Activated T-cell treated with anti-CD3 and anti-CD28 coated beads for 1 hour (primary cell): ENCODE results near the gene CDK5RAP2.

Source experiments
- DNase-seq: peaks from one replicate; pipeline ENCODE4 v3.0.0-alpha.2; 2020; ENCODE audit warnings: low read depth

Gene CDK5RAP2

GRCh38 chr9:120382453-120382852 is 197.5 kb downstream of the CDK5RAP2 start:
- no peak for DNase-seq

- DNase-seq = no peak
Observed at GRCh38 chr9:120381839-120382238, 198.1 kb downstream of the CDK5RAP2 start.

- DNase-seq = no peak
Observed at GRCh38 chr9:120379611-120380010, 200.4 kb downstream of the CDK5RAP2 start.

DNA sequence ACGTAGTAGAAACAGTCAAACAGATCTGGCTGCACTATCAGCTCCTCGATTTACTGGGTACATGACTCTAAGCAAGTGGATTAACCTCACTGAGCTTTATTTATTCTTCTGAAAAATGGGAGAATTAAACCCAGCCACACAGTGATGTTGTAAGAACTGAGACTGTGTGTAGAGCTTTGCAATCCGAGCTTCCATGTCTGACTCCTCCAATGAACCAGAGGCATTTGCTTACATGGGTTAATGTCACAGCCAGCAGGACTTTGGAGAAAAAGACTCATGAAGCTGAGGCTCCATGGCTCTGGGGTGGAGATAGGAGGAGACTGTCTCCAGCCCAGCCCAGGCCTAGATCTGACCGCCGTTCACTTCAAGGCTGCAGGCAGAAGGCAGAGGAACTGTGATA is 201.3 kb downstream of the CDK5RAP2 start:
- DNase-seq = no peak

GRCh38 chr9:120377268-120378159 is 202.5 kb downstream of the CDK5RAP2 start:
- no peak for DNase-seq

DNA sequence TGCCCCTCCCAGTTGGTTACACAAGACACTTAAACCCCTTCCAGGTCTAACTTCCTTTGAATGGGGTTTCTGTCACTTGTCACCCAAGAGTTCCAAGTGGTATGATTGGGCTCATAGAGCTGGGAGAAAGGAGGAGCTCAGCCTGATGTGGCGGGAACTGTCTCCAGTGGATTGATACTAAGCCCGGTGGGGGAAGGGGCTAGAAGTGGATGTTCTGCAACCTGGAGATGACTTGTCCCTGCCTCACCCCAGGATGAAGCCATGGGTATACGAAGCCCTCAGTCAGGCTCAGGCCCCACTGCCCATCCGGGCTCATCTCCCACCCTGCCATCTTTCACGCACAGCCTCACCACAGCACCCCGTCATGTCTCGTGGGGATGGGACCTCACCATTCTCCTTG is 203.9 kb downstream of the CDK5RAP2 start:
- DNase-seq = no peak

- DNase-seq = no peak
Observed at GRCh38 chr9:120375316-120375715, 204.7 kb downstream of the CDK5RAP2 start.

- no peak for DNase-seq
Observed at GRCh38 chr9:120374817-120375216, 205.2 kb downstream of the CDK5RAP2 start.

- no peak for DNase-seq
Observed at GRCh38 chr9:120374239-120374638, 205.7 kb downstream of the CDK5RAP2 start.

DNA sequence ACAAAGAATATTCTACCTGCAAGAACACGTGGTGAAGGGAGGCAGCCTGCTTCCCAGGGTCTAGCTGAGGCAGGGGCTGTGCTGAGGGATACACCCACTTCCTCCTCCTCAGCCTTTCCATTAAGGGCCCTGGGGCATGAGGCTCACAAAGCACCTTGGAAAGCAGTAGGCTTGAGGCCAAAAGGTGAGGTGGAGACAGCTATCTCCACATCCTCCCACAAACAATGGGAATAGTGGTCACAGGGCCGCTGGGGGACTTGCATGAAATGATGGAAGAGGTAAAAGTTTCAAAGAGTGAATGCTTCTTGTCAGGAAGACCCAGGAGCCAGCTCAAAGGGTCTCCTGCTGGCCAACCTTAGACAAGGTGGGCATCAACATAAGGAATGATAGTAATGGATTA is 207.9 kb downstream of the CDK5RAP2 start:
- DNase-seq = no peak

GRCh38 chr9:120369608-120370220 is 210.3 kb downstream of the CDK5RAP2 start:
- no peak for DNase-seq

- DNase-seq = no peak
Observed at GRCh38 chr9:120368799-120369198, 211.2 kb downstream of the CDK5RAP2 start.

DNA sequence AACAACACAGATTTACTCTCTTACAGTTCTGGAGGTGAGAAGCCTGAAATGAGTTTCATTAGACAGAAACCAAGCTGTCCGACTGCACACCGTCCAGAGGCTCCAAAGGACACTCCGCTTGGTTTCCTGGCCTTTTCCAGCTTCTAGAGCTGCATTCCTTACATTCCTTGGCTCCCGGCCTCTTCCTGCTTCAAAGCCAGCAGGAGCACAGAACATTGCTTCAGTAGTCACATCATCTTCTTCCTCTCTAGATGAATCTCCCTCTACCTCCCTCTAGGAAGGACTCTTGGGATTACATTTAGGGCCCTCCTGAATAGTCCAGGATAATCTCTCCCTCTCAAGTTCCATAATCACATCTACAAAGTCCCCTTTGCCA is 213.3 kb downstream of the CDK5RAP2 start:
- no peak for DNase-seq

GRCh38 chr9:120365386-120365785 is 214.6 kb downstream of the CDK5RAP2 start:
- no peak for DNase-seq

DNA sequence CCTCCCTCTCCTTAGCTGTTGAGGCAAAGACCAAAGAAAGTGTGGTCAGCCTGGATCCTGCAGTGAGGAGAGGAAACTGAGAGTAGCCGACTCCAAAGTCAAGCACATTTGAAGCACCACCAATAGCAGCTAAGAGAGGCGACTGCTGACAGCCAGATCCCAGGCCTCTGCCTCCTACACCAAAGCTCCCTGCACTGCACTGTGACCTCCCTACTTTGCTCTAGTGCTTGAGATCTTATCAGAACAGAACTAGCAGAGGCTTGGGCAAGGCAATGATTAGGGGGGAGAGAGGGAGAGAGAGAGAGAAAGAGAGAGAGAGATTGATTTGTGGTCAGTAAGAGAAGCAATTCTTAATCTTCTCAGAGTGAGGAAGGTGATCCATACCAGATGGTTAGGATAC is 216.3 kb downstream of the CDK5RAP2 start:
- no peak for DNase-seq

- no peak for DNase-seq
Observed at GRCh38 chr9:120362446-120362845, 217.5 kb downstream of the CDK5RAP2 start.

DNA sequence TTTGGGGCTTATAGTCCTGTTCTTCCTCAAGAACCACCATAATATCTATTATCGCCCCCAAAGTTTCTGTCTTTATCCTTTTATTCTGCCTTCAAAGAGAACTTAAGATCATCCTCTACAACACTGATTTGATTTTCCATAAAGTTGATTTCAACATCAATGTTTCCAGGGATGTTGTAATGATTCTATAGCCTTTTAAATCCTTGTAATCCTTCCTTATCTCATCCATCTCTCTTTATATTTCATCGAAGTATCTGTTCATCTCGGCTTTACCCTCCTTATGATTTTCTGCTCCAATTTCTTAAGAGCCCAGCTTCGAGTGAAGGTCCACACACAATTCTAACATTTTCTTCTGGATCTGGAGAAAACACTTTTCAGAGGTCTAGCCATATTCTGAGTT is 218.4 kb downstream of the CDK5RAP2 start:
- DNase-seq = no peak

- DNase-seq = no peak
Observed at GRCh38 chr9:120360510-120360909, 219.5 kb downstream of the CDK5RAP2 start.

DNA sequence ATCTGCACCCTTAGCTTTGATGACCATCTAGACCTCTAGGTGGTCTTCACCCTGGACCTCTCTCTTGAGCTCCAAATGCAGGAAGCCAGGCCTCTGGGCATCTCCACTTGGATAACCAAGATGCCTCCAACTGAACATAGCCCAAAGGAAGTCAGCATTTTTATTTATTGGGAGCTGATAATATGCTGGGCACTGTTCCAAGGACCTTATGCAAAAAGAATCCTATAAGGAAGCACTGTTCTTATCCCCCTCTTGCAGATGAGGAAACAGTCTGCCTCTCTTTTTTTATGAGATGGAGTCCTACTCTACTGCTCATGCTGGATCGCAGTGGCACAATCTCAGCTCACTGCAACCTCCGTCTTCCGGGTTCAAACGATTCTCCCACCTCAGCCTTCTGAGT is 219.9 kb downstream of the CDK5RAP2 start:
- DNase-seq = no peak

DNA sequence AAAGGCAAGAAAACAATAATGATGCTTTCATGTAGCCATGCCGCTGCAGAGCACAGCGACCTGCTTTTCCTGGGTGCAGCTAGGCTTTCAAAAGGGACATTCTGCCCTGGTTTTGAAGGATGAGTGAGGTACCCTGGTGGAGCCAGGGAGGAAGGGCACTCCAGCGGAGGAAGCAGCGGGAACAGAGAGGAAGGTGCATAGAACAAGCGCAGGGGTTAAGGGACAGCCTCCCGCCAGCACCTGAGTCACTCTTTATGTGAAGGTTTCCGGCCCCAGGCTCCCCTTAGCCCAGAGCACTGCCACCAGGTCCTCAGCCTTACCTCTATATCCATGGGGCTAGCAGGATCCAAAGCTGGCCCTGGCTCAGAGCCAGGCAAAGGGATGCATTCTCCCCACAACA is 221.1 kb downstream of the CDK5RAP2 start:
- no peak for DNase-seq

DNA sequence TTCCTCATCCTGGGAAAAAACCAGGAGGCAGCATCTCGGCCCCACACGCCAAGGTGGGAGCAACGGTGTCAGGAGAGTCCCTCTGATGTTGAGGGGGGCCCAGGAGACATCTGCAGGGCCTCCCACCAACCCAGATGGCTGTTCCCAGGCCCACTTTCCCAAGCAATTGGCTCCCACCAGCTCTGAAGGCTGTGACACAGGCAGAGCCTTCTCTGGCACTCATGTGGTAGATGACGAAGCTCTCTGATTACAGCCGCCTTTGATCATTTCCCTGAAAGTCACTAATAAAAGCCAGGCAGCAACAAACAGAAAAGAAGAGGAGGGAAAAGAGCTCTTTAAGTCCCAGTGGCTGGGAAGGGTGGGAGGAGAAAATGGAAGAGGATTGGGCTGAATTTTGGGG is 226.5 kb downstream of the CDK5RAP2 start:
- DNase-seq = no peak

DNA sequence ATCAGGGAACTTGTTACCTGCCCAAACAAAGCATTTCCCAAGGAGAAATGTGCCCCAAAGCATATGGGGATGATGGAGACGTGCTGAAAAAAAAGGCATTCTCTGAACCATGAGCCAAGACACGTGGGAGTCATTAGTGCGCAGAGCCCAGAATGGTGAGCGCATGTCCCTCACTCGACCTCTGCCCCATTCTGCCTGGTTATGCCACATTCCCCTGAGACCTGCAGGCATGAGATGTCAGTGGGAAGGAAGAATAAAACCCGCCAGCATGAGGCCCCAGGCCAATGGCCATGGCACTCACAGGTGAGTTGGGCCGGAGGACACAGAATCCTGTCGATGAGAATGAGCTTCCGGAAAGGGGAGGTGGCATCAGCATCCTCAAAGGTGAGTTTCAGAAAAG is 228.9 kb downstream of the CDK5RAP2 start:
- no peak for DNase-seq

DNA sequence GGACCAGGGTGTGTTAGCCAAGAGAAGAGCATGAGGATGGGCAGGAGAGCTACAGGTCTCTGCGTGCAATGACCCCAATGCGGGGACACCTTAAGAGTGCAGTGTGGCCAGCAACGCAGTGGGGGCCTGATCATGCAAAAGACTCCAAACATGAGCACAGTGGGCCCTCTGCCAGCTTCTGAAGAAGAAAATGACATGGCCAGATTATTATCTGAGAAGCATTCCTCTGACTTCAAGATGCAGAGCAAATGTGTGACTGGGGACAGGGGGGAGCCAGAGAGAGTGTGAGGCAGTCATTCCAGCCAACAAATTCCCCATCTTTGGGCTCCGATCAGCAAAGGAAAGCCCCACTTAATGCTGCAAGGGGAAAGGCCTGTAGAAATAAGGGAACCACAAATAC is 229.4 kb downstream of the CDK5RAP2 start:
- DNase-seq = no peak

DNA sequence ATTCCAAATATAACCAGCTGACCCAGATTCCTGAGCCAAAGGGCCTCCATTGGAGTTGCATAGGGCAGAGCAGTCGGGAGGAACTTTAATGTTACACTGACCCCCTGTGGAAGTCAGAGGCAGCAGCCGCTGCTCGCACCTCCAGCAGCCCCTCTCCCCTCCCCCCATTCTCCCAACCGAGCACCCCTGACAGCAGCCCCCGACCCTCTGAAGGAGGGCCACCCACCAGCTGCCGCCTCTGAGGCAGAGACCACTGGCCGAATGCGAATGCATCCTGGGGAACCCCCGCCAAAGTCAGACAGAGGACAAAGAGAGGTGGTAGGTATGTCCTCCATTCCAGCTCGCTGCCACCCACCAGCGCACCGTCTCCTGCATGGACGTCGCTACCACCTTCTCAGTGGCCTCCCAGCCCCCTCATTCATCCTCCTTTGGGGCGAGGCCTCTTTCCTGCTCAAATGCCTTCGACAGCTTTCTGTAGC is 231.0 kb downstream of the CDK5RAP2 start:
- no peak for DNase-seq
